SK-N-SH (cell line): ENCODE results near the gene CKAP4. TPM values are rescaled to one million over a fixed set of nuclear protein-coding genes. Genes with fewer than 3 reads are reported as not detected.

ENCODE experiments used
- CTCF ChIA-PET: fragments of 300-600, 350-600 bp; formaldehyde crosslinking; extraction: SDS; loops from one replicate; lab custom pipeline; 2021; lab: Yijun Ruan, JAX
- POLR2A ChIA-PET: fragments of 350-600 bp; sonication (Branson Sonifier 250); formaldehyde crosslinking; extraction: SDS; loops from one replicate; lab custom pipeline; 2020; ENCODE audit warnings: antibody characterized with exemption, inconsistent platforms; lab: Yijun Ruan, JAX
- DNase-seq: peaks from one replicate; pipeline ENCODE4 v3.0.0; 2012
- H2AFZ ChIP-seq: fragments of 200-600 bp; sonication (generic); 2 replicates; pipeline ENCODE4 v1.8.1; 2016; ENCODE audit warnings: antibody characterized with exemption, mild to moderate bottlenecking, low read depth
- H3F3A ChIP-seq: fragments of 200-600 bp; sonication (generic); replicated peaks from 2 replicates; pipeline ENCODE3; 2016; ENCODE audit warnings: antibody characterized with exemption, mild to moderate bottlenecking; ENCODE audit not compliant: insufficient read depth
- H3K27ac ChIP-seq, 2 experiments: fragments of 200-500 bp in 1 of 2; fragments of 200-600 bp in 1 of 2; sonication (Bioruptor generic) in 1 of 2; sonication (generic), shearing (Covaris generic) in 1 of 2; 2 replicates each; pipeline versions ENCODE4 v1.5.1 to v1.6.1; 2014 to 2016; ENCODE audit warnings: low read depth in 2 of 2, inconsistent platforms in 1 of 2, low read length in 1 of 2, mild to moderate bottlenecking in 1 of 2, mixed read lengths in 1 of 2
- H3K27me3 ChIP-seq: fragments of 200-600 bp; sonication (generic), shearing (Covaris generic); 2 replicates; pipeline ENCODE4 v1.6.1; 2016; ENCODE audit warnings: mixed run types; ENCODE audit not compliant: insufficient read depth
- H3K36me3 ChIP-seq, 2 experiments: fragments of 200-500 bp in 1 of 2; fragments of 200-600 bp in 1 of 2; sonication (Bioruptor generic) in 1 of 2; sonication (generic) in 1 of 2; replicated peaks in 1 of 2; 2 replicates each; pipeline versions ENCODE3 to v1.5.1; 2014 to 2016; ENCODE audit warnings: low read length in 1 of 2, mild to moderate bottlenecking in 1 of 2; ENCODE audit not compliant: insufficient read depth in 2 of 2, control insufficient read depth in 1 of 2
- H3K4me1 ChIP-seq, 2 experiments: fragments of 200-500 bp in 1 of 2; fragments of 200-600 bp in 1 of 2; sonication (Bioruptor generic) in 1 of 2; sonication (generic), shearing (Covaris generic) in 1 of 2; 2 replicates each; pipeline versions ENCODE4 v1.5.1 to v1.6.1; 2014 to 2016; ENCODE audit warnings: low read depth in 1 of 2, low read length in 1 of 2, mixed run types in 1 of 2; ENCODE audit not compliant: insufficient read depth in 2 of 2, control insufficient read depth in 1 of 2
- H3K4me2 ChIP-seq: fragments of 200-600 bp; sonication (generic), shearing (Covaris generic); 2 replicates; pipeline ENCODE4 v1.6.1; 2017; ENCODE audit warnings: mixed run types
- H3K4me3 ChIP-seq, 2 experiments: fragments of 200-500 bp in 1 of 2; fragments of 200-600 bp in 1 of 2; sonication (Bioruptor generic) in 1 of 2; sonication (generic), shearing (Covaris generic) in 1 of 2; 2 replicates each; pipeline versions ENCODE4 v1.5.1 to v1.8.1; 2014 to 2016; ENCODE audit warnings: low read depth in 2 of 2, inconsistent platforms in 1 of 2, low read length in 1 of 2, mild to moderate bottlenecking in 1 of 2, mixed read lengths in 1 of 2, moderate library complexity in 1 of 2
- H3K79me2 ChIP-seq: fragments of 200-600 bp; sonication (generic); 2 replicates; pipeline ENCODE4 v1.8.1; 2017; ENCODE audit warnings: mild to moderate bottlenecking; ENCODE audit not compliant: insufficient read depth
- H3K9ac ChIP-seq: fragments of 200-600 bp; sonication (generic); 2 replicates; pipeline ENCODE4 v1.6.1; 2017; ENCODE audit warnings: mixed run types
- H3K9me2 ChIP-seq: fragments of 200-600 bp; sonication (generic); 2 replicates; pipeline ENCODE4 v1.6.1; 2017; ENCODE audit warnings: mixed run types
- H3K9me3 ChIP-seq: fragments of 200-600 bp; sonication (generic); 2 replicates; pipeline ENCODE4 v1.6.1; 2017; ENCODE audit warnings: mixed run types, mild to moderate bottlenecking, moderate library complexity
- H4K20me1 ChIP-seq: fragments of 200-600 bp; sonication (generic); 2 replicates; pipeline ENCODE4 v1.6.1; 2017; ENCODE audit warnings: mild to moderate bottlenecking, mixed run types; ENCODE audit not compliant: insufficient read depth
- FOSL2 ChIP-seq: IDR thresholded peaks from 2 replicates; pipeline ENCODE4 v1.4.0; 2012; ENCODE audit warnings: low read depth, mild to moderate bottlenecking, moderate library complexity, borderline replicate concordance
- FOXJ3 ChIP-seq: sonication (generic); formaldehyde crosslinking; IDR thresholded peaks from 2 replicates; pipeline ENCODE4 v1.5.1; 2020; ENCODE audit warnings: mild to moderate bottlenecking, missing genetic modification reagents
- FOXM1 ChIP-seq: IDR thresholded peaks from 2 replicates; pipeline ENCODE4 v1.4.0; 2012; ENCODE audit warnings: low read depth, mild to moderate bottlenecking
- GATA2 ChIP-seq: sonication (generic); formaldehyde crosslinking; IDR thresholded peaks from 2 replicates; pipeline ENCODE4 v1.5.0; 2020; ENCODE audit warnings: mild to moderate bottlenecking, missing genetic modification reagents
- JUND ChIP-seq: IDR thresholded peaks from 2 replicates; pipeline ENCODE4 v1.4.0; 2012
- MAX ChIP-seq: IDR thresholded peaks from 2 replicates; pipeline ENCODE4 v1.4.0; 2012; ENCODE audit warnings: low read depth
- NFIC ChIP-seq: IDR thresholded peaks from 2 replicates; pipeline ENCODE4 v1.4.0; 2012; ENCODE audit warnings: borderline replicate concordance
- NRF1 ChIP-seq: IDR thresholded peaks from 2 replicates; pipeline ENCODE4 v1.6.1; 2012; ENCODE audit warnings: low read depth, mild to moderate bottlenecking, low read length
- RAD21 ChIP-seq: IDR thresholded peaks from 2 replicates; pipeline ENCODE4 v1.6.1; 2012; ENCODE audit warnings: mild to moderate bottlenecking, low read length
- RCOR1 ChIP-seq: fragments of 150-350 bp; IDR thresholded peaks from 2 replicates; pipeline ENCODE4 v1.6.1; 2017; ENCODE audit warnings: antibody characterized with exemption, low read length
- RFX5 ChIP-seq: IDR thresholded peaks from 2 replicates; pipeline ENCODE4 v1.6.1; 2012; ENCODE audit warnings: mild to moderate bottlenecking, improper control_type of control experiment, low read length
- RXRA ChIP-seq: IDR thresholded peaks from 2 replicates; pipeline ENCODE4 v1.4.0; 2012; ENCODE audit warnings: low read depth, mild to moderate bottlenecking, borderline replicate concordance
- SMC3 ChIP-seq: IDR thresholded peaks from 2 replicates; pipeline ENCODE4 v1.6.1; 2012; ENCODE audit warnings: low read depth, low read length, improper control_type of control experiment
- TCF12 ChIP-seq: IDR thresholded peaks from 2 replicates; pipeline ENCODE4 v1.4.0; 2012
- TEAD4 ChIP-seq: IDR thresholded peaks from 2 replicates; pipeline ENCODE4 v1.4.0; 2012; ENCODE audit warnings: mild to moderate bottlenecking, borderline replicate concordance; ENCODE audit not compliant: insufficient read depth
- WGBS: methylation state at CpG from one replicate; pipeline ENCODE4 v1.1.6; 2017; ENCODE audit warnings: low lambda C conversion rate; 5-methylcytosine and 5-hydroxymethylcytosine counted together
- polyA plus RNA-seq, 3 experiments: library from polyadenylated mRNA; depleted of rRNA; stranded (reverse); fragments of >200 nt; gene quantifications; 2 replicates each; pipeline ENCODE4 v1.2.3, GENCODE V29; 2012
- TF ChIP-seq, protein P1 (sequence below): IDR thresholded peaks from 2 replicates; pipeline ENCODE4 v1.6.1; 2012; ENCODE audit warnings: mild to moderate bottlenecking, low read depth, low read length, moderate library complexity
- TF ChIP-seq, protein P2 (sequence below): IDR thresholded peaks from 2 replicates; pipeline ENCODE4; 2012

Gene CKAP4
- polyA plus RNA-seq, 1 of the 3 experiments (the other 2 are of a cell fraction), result 113 TPM

DNA sequence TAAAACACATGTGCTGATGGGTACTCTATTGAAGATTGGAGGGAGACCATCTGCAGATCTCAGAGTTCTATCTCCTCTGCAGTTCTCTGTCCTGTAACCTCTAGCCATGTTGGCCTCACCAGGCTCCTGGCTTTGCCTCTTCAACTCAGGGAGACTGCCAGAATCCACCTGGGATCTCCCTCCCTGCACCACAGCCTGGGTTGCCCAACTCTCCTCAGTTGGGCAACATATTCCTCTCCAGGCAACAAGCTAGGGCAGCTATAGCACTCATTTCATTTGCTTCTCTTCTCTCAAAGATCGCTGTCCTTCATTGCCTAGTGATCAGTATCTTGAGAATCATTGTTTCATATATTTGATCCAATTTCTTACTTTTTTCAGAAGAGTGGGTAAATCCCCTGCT is 28.8 kb downstream of the CKAP4 start:
- Histone ChIP-seq H3K9me3 (0 out of 2 replicates have a peak, but pooled peaks cover 15% of the 10 kb centered on the region), H3F3A (no peaks in the 10 kb centered on the region), H4K20me1 (no peaks in the 10 kb centered on the region), H2AFZ (no peak overlapping the region), H3K9me2 (no peaks in the 10 kb centered on the region), H3K4me1 (no peaks in the 10 kb centered on the region), H3K36me3 (no peaks in the 10 kb centered on the region), H3K27ac (no peak overlapping the region), H3K9ac (no peak overlapping the region), H3K27me3 (no peaks in the 10 kb centered on the region), H3K79me2 (no peaks in the 10 kb centered on the region), H3K4me3 (no peak overlapping the region), H3K4me2 (no peak overlapping the region)
- TF ChIP-seq SMC3 (no peak), NFIC (no peak), JUND (no peak), FOXJ3 (CRISPR knock-in tag) (no peak), RFX5 (no peak), NRF1 (no peak), TEAD4 (no peak), RXRA (no peak), FOXM1 (no peak), TCF12 (no peak), MAX (no peak), RCOR1 (no peak), RAD21 (no peak), FOSL2 (no peak), GATA2 (CRISPR knock-in tag) (no peak)
- TF ChIP-seq, protein P1, sequence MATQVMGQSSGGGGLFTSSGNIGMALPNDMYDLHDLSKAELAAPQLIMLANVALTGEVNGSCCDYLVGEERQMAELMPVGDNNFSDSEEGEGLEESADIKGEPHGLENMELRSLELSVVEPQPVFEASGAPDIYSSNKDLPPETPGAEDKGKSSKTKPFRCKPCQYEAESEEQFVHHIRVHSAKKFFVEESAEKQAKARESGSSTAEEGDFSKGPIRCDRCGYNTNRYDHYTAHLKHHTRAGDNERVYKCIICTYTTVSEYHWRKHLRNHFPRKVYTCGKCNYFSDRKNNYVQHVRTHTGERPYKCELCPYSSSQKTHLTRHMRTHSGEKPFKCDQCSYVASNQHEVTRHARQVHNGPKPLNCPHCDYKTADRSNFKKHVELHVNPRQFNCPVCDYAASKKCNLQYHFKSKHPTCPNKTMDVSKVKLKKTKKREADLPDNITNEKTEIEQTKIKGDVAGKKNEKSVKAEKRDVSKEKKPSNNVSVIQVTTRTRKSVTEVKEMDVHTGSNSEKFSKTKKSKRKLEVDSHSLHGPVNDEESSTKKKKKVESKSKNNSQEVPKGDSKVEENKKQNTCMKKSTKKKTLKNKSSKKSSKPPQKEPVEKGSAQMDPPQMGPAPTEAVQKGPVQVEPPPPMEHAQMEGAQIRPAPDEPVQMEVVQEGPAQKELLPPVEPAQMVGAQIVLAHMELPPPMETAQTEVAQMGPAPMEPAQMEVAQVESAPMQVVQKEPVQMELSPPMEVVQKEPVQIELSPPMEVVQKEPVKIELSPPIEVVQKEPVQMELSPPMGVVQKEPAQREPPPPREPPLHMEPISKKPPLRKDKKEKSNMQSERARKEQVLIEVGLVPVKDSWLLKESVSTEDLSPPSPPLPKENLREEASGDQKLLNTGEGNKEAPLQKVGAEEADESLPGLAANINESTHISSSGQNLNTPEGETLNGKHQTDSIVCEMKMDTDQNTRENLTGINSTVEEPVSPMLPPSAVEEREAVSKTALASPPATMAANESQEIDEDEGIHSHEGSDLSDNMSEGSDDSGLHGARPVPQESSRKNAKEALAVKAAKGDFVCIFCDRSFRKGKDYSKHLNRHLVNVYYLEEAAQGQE, result no peak
- TF ChIP-seq, protein P2, sequence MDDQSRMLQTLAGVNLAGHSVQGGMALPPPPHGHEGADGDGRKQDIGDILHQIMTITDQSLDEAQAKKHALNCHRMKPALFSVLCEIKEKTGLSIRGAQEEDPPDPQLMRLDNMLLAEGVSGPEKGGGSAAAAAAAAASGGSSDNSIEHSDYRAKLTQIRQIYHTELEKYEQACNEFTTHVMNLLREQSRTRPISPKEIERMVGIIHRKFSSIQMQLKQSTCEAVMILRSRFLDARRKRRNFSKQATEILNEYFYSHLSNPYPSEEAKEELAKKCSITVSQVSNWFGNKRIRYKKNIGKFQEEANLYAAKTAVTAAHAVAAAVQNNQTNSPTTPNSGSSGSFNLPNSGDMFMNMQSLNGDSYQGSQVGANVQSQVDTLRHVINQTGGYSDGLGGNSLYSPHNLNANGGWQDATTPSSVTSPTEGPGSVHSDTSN, result no peak
- WGBS, result 0% methylated on average over 1 of the region's 1 CpG
- POLR2A ChIA-PET, result no interaction called here
- no peak for DNase-seq
- CTCF ChIA-PET, result no interaction called here
